ENCODE data around the gene LIPC. TPM values are rescaled to one million over a fixed set of nuclear protein-coding genes. Genes with fewer than 3 reads are reported as not detected.

Gene LIPC
- total and polyA plus RNA-seq, 9 of the 15 experiments (the other 6 are each of a cell fraction or from before 2014, with no cell fraction given), result 0.07 to 0.41 (median 0.11) TPM; not detected in 2

GRCh38 chr15:58594898-58595297 is 163.1 kb downstream of the LIPC start:
- ChIA-PET CTCF (ENCODE audit: low intra/inter-chr PET ratio) (no interaction called here), POLR2A (no interaction called here)
- no peaks in the 10 kb centered on the region for H4K20me1 ChIP-seq (replicated peaks; ENCODE audit: control insufficient read depth, insufficient read depth, low read length)
- FAIRE-seq (no peak), ATAC-seq (no peak), DNase-seq (ENCODE audit: extremely low read depth in 1 of 4, low spot score in 3 of 4) (no peak)
- BruUV-seq (replicated peaks), result no TSS peak
- H2AFZ ChIP-seq (ENCODE audit: low read depth, low read length), result no peak overlapping the region
- H3K36me3 ChIP-seq (ENCODE audit: control insufficient read depth, insufficient read depth, low read length), result peaks cover 20% of the 10 kb centered on the region; the same call in 2 of the 3 replicates
- H3K4me2 ChIP-seq (ENCODE audit: insufficient read depth, low read length), result no peak overlapping the region
- 100% methylated on average over 1 of the region's 1 CpG for WGBS (ENCODE audit: insufficient coverage, low coverage, missing lambda C conversion rate)
- in situ Hi-C loops (cut with MboI) (no loop called here), intact Hi-C loops (cut with micrococcal nuclease) (no loop called here)
- no peak for TF ChIP-seq HNRNPL (IDR thresholded peaks at IDR 0.05; ENCODE audit: low read depth, low read length)
- TF ChIP-seq KLF16 (IDR thresholded peaks at IDR 0.05), result no peak
- TF ChIP-seq, protein P1, sequence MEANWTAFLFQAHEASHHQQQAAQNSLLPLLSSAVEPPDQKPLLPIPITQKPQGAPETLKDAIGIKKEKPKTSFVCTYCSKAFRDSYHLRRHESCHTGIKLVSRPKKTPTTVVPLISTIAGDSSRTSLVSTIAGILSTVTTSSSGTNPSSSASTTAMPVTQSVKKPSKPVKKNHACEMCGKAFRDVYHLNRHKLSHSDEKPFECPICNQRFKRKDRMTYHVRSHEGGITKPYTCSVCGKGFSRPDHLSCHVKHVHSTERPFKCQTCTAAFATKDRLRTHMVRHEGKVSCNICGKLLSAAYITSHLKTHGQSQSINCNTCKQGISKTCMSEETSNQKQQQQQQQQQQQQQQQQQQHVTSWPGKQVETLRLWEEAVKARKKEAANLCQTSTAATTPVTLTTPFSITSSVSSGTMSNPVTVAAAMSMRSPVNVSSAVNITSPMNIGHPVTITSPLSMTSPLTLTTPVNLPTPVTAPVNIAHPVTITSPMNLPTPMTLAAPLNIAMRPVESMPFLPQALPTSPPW (CRISPR knock-in tag; IDR thresholded peaks at IDR 0.05), result no peak
- TF ChIP-seq, protein P2, sequence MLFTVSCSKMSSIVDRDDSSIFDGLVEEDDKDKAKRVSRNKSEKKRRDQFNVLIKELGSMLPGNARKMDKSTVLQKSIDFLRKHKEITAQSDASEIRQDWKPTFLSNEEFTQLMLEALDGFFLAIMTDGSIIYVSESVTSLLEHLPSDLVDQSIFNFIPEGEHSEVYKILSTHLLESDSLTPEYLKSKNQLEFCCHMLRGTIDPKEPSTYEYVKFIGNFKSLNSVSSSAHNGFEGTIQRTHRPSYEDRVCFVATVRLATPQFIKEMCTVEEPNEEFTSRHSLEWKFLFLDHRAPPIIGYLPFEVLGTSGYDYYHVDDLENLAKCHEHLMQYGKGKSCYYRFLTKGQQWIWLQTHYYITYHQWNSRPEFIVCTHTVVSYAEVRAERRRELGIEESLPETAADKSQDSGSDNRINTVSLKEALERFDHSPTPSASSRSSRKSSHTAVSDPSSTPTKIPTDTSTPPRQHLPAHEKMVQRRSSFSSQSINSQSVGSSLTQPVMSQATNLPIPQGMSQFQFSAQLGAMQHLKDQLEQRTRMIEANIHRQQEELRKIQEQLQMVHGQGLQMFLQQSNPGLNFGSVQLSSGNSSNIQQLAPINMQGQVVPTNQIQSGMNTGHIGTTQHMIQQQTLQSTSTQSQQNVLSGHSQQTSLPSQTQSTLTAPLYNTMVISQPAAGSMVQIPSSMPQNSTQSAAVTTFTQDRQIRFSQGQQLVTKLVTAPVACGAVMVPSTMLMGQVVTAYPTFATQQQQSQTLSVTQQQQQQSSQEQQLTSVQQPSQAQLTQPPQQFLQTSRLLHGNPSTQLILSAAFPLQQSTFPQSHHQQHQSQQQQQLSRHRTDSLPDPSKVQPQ (CRISPR knock-in tag; IDR thresholded peaks at IDR 0.05; ENCODE audit: borderline replicate concordance), result no peak
- TF ChIP-seq SMARCA4 (IDR thresholded peaks at IDR 0.05), result no peak
- no peak for TF ChIP-seq CTCF (IDR thresholded peaks at IDR 0.05 in 2 of 3, conservative IDR thresholded peaks at IDR 0.05 in 1 of 3; ENCODE audit: insufficient read depth in 2 of 3, low read depth in 1 of 3, low read length in 3 of 3)
- TF ChIP-seq RAD51 (IDR thresholded peaks at IDR 0.05; ENCODE audit: borderline replicate concordance, low read depth), result no peak
- no peak for TF ChIP-seq NCOA4 (IDR thresholded peaks at IDR 0.05; ENCODE audit: partially characterized antibody)
- TF ChIP-seq ZNF316 (IDR thresholded peaks at IDR 0.05), result no peak
- no peak for TF ChIP-seq RB1 (IDR thresholded peaks at IDR 0.05; ENCODE audit: low read depth)
- H3K79me2 ChIP-seq (ENCODE audit: control insufficient read depth, insufficient read depth, low read length), result no peaks in the 10 kb centered on the region
- peaks cover 0 to 5% of the 10 kb centered on the region in 2 experiments; a peak in 1 of 5 replicates for H3K4me1 ChIP-seq (replicated peaks in 1 of 2; ENCODE audit: control insufficient read depth in 2 of 2, insufficient read depth in 2 of 2, low read length in 2 of 2)
- H3K4me3 ChIP-seq, result no peak overlapping the region
- no peaks in the 10 kb centered on the region for H3K9me1 ChIP-seq (ENCODE audit: control insufficient read depth, insufficient read depth, low read length)
- H3K27me3 ChIP-seq (ENCODE audit: control insufficient read depth in 2 of 2, insufficient read depth in 2 of 2, low read length in 2 of 2), result no peaks in the 10 kb centered on the region
- no peak overlapping the region for H3K9ac ChIP-seq (ENCODE audit: insufficient read depth in 1 of 2, low read depth in 2 of 2, low read length in 2 of 2)
- no peaks in the 10 kb centered on the region for H3K9me3 ChIP-seq (replicated peaks; ENCODE audit: control insufficient read depth, insufficient read depth, low read depth, low read length)
- H3K27ac ChIP-seq (ENCODE audit: extremely low read depth, low read depth, low read length), result no peak overlapping the region
